Liver (tissue), 9 donors: ENCODE data around the gene ARHGAP1. TPM values are rescaled to one million over a fixed set of nuclear protein-coding genes. Genes with fewer than 3 reads are reported as not detected.

Experiments
- DNase-seq: peaks from one replicate; pipeline ENCODE4 v3.0.0-alpha.2; 2017; ENCODE audit warnings: low spot score
- H3K27ac ChIP-seq, 2 donors: one replicate each; pipeline ENCODE4 v1.7.0; 2013; ENCODE audit warnings: inconsistent platforms in 2 of 2, low read length in 2 of 2, control low read depth in 1 of 2, low read depth in 1 of 2, mild to moderate bottlenecking in 1 of 2
- H3K27me3 ChIP-seq, 4 donors: one replicate each; pipeline versions ENCODE4 v1.6.1 to v1.7.0; 2013; ENCODE audit warnings: low read length in 3 of 4, inconsistent platforms in 1 of 4, mild to moderate bottlenecking in 1 of 4, moderate library complexity in 1 of 4; ENCODE audit not compliant: control insufficient read depth in 4 of 4, insufficient read depth in 4 of 4
- H3K36me3 ChIP-seq, 4 donors: one replicate each; pipeline versions ENCODE4 v1.6.1 to v1.7.0; 2013; ENCODE audit warnings: low read length in 3 of 4, mild to moderate bottlenecking in 3 of 4, low read depth in 1 of 4, moderate library complexity in 1 of 4; ENCODE audit not compliant: control insufficient read depth in 4 of 4, insufficient read depth in 3 of 4
- H3K4me1 ChIP-seq, 4 donors: one replicate each; pipeline versions ENCODE4 v1.6.1 to v1.7.0; 2013; ENCODE audit warnings: low read length in 3 of 4, mild to moderate bottlenecking in 3 of 4, moderate library complexity in 1 of 4; ENCODE audit not compliant: control insufficient read depth in 4 of 4, insufficient read depth in 4 of 4
- H3K4me3 ChIP-seq, 3 donors: one replicate each; pipeline versions ENCODE4 v1.6.1 to v1.7.0; 2013; ENCODE audit warnings: low read length in 3 of 3, control low read depth in 1 of 3, low read depth in 1 of 3, mild to moderate bottlenecking in 1 of 3
- H3K9ac ChIP-seq, 2 donors: one replicate each; pipeline ENCODE4 v1.7.0; 2013; ENCODE audit warnings: low read length in 2 of 2, mild to moderate bottlenecking in 2 of 2, moderate library complexity in 2 of 2, control low read depth in 1 of 2, low read depth in 1 of 2
- H3K9me3 ChIP-seq, 4 donors: one replicate each; pipeline versions ENCODE4 v1.6.1 to v1.7.0; 2013; ENCODE audit warnings: low read length in 3 of 4; ENCODE audit not compliant: control insufficient read depth in 4 of 4
- ATF3 ChIP-seq: IDR thresholded peaks from 2 replicates; pipeline ENCODE4 v1.6.1; 2016; ENCODE audit warnings: antibody characterized with exemption
- EGR1 ChIP-seq, 2 donors: IDR thresholded peaks; 2 replicates each; pipeline ENCODE4 v1.6.1; 2016 to 2018; ENCODE audit warnings: antibody characterized with exemption in 2 of 2, low read depth in 2 of 2
- GABPA ChIP-seq, 2 donors: IDR thresholded peaks in 1 of 2; conservative IDR thresholded peaks in 1 of 2; 2 replicates each; pipeline ENCODE4 v1.6.1; 2016; ENCODE audit warnings: antibody characterized with exemption in 2 of 2, mild to moderate bottlenecking in 1 of 2, moderate library complexity in 1 of 2
- HNF4A ChIP-seq, 2 donors: conservative IDR thresholded peaks; 2 replicates each; pipeline ENCODE4 v1.6.1; 2016; ENCODE audit warnings: antibody characterized with exemption in 2 of 2, mild to moderate bottlenecking in 2 of 2
- JUND ChIP-seq, 2 donors: IDR thresholded peaks; 2 replicates each; pipeline ENCODE4 v1.6.1; 2016; ENCODE audit warnings: antibody characterized with exemption in 2 of 2
- NR2F2 ChIP-seq: IDR thresholded peaks from 2 replicates; pipeline ENCODE4 v1.6.1; 2016; ENCODE audit warnings: antibody characterized with exemption
- RAD21 ChIP-seq, 2 donors: IDR thresholded peaks; 2 replicates each; pipeline ENCODE4 v1.6.1; 2016; ENCODE audit warnings: antibody characterized with exemption in 2 of 2, mild to moderate bottlenecking in 2 of 2
- RXRA ChIP-seq, 2 donors: IDR thresholded peaks; 2 replicates each; pipeline ENCODE4 v1.6.1; 2017 to 2018; ENCODE audit warnings: antibody characterized with exemption in 2 of 2, mild to moderate bottlenecking in 1 of 2
- SP1 ChIP-seq: IDR thresholded peaks from 2 replicates; pipeline ENCODE4 v1.6.1; 2018; ENCODE audit warnings: antibody characterized with exemption, mild to moderate bottlenecking
- TAF1 ChIP-seq: conservative IDR thresholded peaks from 2 replicates; pipeline ENCODE4 v1.6.1; 2016; ENCODE audit warnings: antibody characterized with exemption, mild to moderate bottlenecking
- ZBTB33 ChIP-seq: IDR thresholded peaks from 2 replicates; pipeline ENCODE4 v1.6.1; 2016; ENCODE audit warnings: antibody characterized with exemption
- WGBS: extraction: QIAGEN DNeasy Blood & Tissue Kit; methylation state at CpG from one replicate; pipeline ENCODE4 v1.1.7; 2013; 5-methylcytosine and 5-hydroxymethylcytosine counted together
- polyA plus RNA-seq, 2 donors: library from polyadenylated mRNA; stranded (reverse) in 1 of 2; unstranded in 1 of 2; fragments of 200-250 nt in 1 of 2; fragments of >200 nt in 1 of 2; fragmentation: Nextera tagmentation in 1 of 2; extraction: Ambion mirVana in 1 of 2; gene quantifications; one replicate each; pipeline versions ENCODE4 v1.2.1 to v1.2.3, GENCODE V29; 2013 to 2015
- total RNA-seq, 2 donors: library from RNA; depleted of rRNA; stranded (reverse); fragments of >200 nt; gene quantifications; one replicate each; pipeline ENCODE4 v1.2.3, GENCODE V29; 2014
- TF ChIP-seq, protein P1 (sequence below): IDR thresholded peaks from 2 replicates; pipeline ENCODE4 v1.6.1; 2016; ENCODE audit warnings: antibody characterized with exemption, mild to moderate bottlenecking
- donor health status: healthy.
- donor health status: healthy.
- donor health status: healthy.
- donor health status: healthy.
- donor health status: healthy.

The ARHGAP1 gene
- total and polyA plus RNA-seq, 4 donors: 10.9 to 21.9 (median 20.1) TPM

- no peaks in the 10 kb centered on the region for H3K9me3 ChIP-seq
- no peak for DNase-seq
- peaks cover 0 to 8% (median 2%) of the 10 kb centered on the region in 4 donors for H3K4me1 ChIP-seq
- TF ChIP-seq EGR1 (IDR thresholded peaks at IDR 0.05; ENCODE audit: low read depth in 2 of 2): no peak
- 90% methylated on average over 4 of the region's 4 CpGs for WGBS
- H3K27ac ChIP-seq: no peak overlapping the region
- H3K36me3 ChIP-seq: peaks cover 12 to 67% (median 48%) of the 10 kb centered on the region in 4 donors
- H3K4me3 ChIP-seq: no peak overlapping the region
- no peaks in the 10 kb centered on the region for H3K27me3 ChIP-seq
- no peak overlapping the region for H3K9ac ChIP-seq
Observed at GRCh38 chr11:46655631-46656030, 44.8 kb downstream of the ARHGAP1 start.

DNA sequence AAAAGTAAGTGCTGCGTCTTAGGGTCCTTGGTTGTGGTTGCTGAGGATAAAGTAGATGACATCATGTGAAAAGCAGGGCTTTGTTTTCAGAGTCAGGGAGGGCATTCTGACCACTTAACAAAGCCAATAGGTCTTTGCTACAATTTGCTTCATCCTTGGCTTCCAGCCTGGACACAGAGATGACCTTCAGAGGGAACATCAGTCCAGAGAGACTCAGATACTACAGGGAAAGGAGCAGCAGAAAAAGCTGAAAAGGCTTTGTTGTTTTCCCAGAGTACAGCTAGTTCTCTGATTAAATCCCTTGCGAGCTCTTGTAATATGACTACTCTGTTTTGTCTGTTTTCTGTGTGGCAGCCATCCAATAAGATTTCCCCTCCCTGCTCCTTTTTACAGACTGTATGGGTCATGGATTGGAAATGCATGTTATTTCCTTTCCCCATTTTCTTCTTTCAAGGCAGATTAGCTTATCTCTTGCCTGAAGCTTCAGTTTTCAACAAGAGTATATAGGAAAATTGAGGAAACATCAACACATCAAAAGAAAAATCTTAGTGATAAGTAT lies 51.2 kb downstream of the ARHGAP1 start:
- H3K36me3 ChIP-seq: peaks cover 15 to 66% (median 39%) of the 10 kb centered on the region in 4 donors
- no peaks in the 10 kb centered on the region for H3K4me1 ChIP-seq

GRCh38 chr11:46643986-46644385 lies 56.4 kb downstream of the ARHGAP1 start:
- H3K4me3 ChIP-seq: no peak overlapping the region
- H3K9ac ChIP-seq: no peak overlapping the region
- H3K27me3 ChIP-seq: no peaks in the 10 kb centered on the region
- H3K4me1 ChIP-seq: peaks cover 3 to 13% (median 10%) of the 10 kb centered on the region in 4 donors
- no peak for DNase-seq
- peaks cover 5 to 28% (median 16%) of the 10 kb centered on the region in 4 donors for H3K36me3 ChIP-seq
- H3K27ac ChIP-seq: no peak overlapping the region
- no peaks in the 10 kb centered on the region for H3K9me3 ChIP-seq
- TF ChIP-seq RXRA (IDR thresholded peaks at IDR 0.05) (no peak), NR2F2 (no peak), ATF3 (no peak), JUND (IDR thresholded peaks at IDR 0.05) (no peak), EGR1 (IDR thresholded peaks at IDR 0.05; ENCODE audit: low read depth in 2 of 2) (no peak), ZBTB33 (no peak), RAD21 (IDR thresholded peaks at IDR 0.05) (no peak)

More for the DNA sequence above, 51.2 kb downstream of the ARHGAP1 start:
- no peak overlapping the region for H3K9ac ChIP-seq
- no peak for DNase-seq
- H3K27me3 ChIP-seq: no peaks in the 10 kb centered on the region
- no peaks in the 10 kb centered on the region for H3K9me3 ChIP-seq
- H3K4me3 ChIP-seq: no peak overlapping the region
- peak overlapping the region in 1 of 2 donors; percentile 37 for H3K27ac ChIP-seq
- WGBS: 70% methylated on average over 2 of the region's 2 CpGs
- TF ChIP-seq, protein P1, sequence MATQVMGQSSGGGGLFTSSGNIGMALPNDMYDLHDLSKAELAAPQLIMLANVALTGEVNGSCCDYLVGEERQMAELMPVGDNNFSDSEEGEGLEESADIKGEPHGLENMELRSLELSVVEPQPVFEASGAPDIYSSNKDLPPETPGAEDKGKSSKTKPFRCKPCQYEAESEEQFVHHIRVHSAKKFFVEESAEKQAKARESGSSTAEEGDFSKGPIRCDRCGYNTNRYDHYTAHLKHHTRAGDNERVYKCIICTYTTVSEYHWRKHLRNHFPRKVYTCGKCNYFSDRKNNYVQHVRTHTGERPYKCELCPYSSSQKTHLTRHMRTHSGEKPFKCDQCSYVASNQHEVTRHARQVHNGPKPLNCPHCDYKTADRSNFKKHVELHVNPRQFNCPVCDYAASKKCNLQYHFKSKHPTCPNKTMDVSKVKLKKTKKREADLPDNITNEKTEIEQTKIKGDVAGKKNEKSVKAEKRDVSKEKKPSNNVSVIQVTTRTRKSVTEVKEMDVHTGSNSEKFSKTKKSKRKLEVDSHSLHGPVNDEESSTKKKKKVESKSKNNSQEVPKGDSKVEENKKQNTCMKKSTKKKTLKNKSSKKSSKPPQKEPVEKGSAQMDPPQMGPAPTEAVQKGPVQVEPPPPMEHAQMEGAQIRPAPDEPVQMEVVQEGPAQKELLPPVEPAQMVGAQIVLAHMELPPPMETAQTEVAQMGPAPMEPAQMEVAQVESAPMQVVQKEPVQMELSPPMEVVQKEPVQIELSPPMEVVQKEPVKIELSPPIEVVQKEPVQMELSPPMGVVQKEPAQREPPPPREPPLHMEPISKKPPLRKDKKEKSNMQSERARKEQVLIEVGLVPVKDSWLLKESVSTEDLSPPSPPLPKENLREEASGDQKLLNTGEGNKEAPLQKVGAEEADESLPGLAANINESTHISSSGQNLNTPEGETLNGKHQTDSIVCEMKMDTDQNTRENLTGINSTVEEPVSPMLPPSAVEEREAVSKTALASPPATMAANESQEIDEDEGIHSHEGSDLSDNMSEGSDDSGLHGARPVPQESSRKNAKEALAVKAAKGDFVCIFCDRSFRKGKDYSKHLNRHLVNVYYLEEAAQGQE: peak; percentile 39
- TF ChIP-seq JUND (IDR thresholded peaks at IDR 0.05) (peak in 1 of 2 donors; percentile 16), HNF4A (conservative IDR thresholded peaks at IDR 0.05) (peak; percentile 43 to 53), NR2F2 (peak; percentile 82), SP1 (peak; percentile 61), TAF1 (no peak), RAD21 (IDR thresholded peaks at IDR 0.05) (peak in 1 of 2 donors; percentile 41), ZBTB33 (no peak), GABPA (IDR thresholded peaks at IDR 0.05 in 1 of 2, conservative IDR thresholded peaks at IDR 0.05 in 1 of 2) (no peak), RXRA (IDR thresholded peaks at IDR 0.05) (peak; percentile 31 to 54)
